ENCODE results near the gene TTC28.
"Not testable (repeated sequence)": the region's sequence is repeated elsewhere in the genome, so short reads cannot be mapped to it uniquely, and the experiment has no call there.

The TTC28 gene

GRCh38 chr22:28678170-28678569 is 1.5 kb downstream of the TTC28 start:
- DNase-seq (ENCODE audit: low read depth, low spot score) = not testable (repeated sequence)

- no peak for DNase-seq (ENCODE audit: low read depth, low spot score)
Measured at GRCh38 chr22:28674121-28674563, 5.5 kb downstream of the TTC28 start.

- no peak for DNase-seq (ENCODE audit: low read depth, low spot score)
Measured at GRCh38 chr22:28670756-28671155, 8.9 kb downstream of the TTC28 start.

- no peak for DNase-seq (ENCODE audit: low read depth, low spot score)
Measured at GRCh38 chr22:28670161-28670560, 9.5 kb downstream of the TTC28 start.

- DNase-seq (ENCODE audit: low read depth, low spot score) = no peak
Measured at GRCh38 chr22:28669387-28669786, 10.3 kb downstream of the TTC28 start.

GRCh38 chr22:28663569-28663942 is 16.1 kb downstream of the TTC28 start:
- not testable (repeated sequence) for DNase-seq (ENCODE audit: low read depth, low spot score)

- DNase-seq (ENCODE audit: low read depth, low spot score) = no peak
Measured at GRCh38 chr22:28658448-28658847, 21.2 kb downstream of the TTC28 start.

GRCh38 chr22:28656181-28656580 is 23.5 kb downstream of the TTC28 start:
- DNase-seq (ENCODE audit: low read depth, low spot score) = no peak

- DNase-seq (ENCODE audit: low read depth, low spot score) = no peak
Measured at GRCh38 chr22:28650463-28650862, 29.2 kb downstream of the TTC28 start.

- DNase-seq (ENCODE audit: low read depth, low spot score) = no peak
Measured at GRCh38 chr22:28648792-28649191, 30.8 kb downstream of the TTC28 start.

GRCh38 chr22:28647216-28647615 is 32.4 kb downstream of the TTC28 start:
- DNase-seq (ENCODE audit: low read depth, low spot score) = no peak

GRCh38 chr22:28639321-28639720 is 40.3 kb downstream of the TTC28 start:
- DNase-seq (ENCODE audit: low read depth, low spot score) = no peak

- no peak for DNase-seq (ENCODE audit: low read depth, low spot score)
Measured at GRCh38 chr22:28637225-28637624, 42.4 kb downstream of the TTC28 start.

- DNase-seq (ENCODE audit: low read depth, low spot score) = no peak
Measured at GRCh38 chr22:28630177-28630574, 49.5 kb downstream of the TTC28 start.

- no peak for DNase-seq (ENCODE audit: low read depth, low spot score)
Measured at GRCh38 chr22:28629420-28630176, 50.0 kb downstream of the TTC28 start.

- no peak for DNase-seq (ENCODE audit: low read depth, low spot score)
Measured at GRCh38 chr22:28628766-28629165, 50.9 kb downstream of the TTC28 start.

GRCh38 chr22:28627791-28628190 is 51.8 kb downstream of the TTC28 start:
- DNase-seq (ENCODE audit: low read depth, low spot score) = no peak

GRCh38 chr22:28620244-28620922 is 59.3 kb downstream of the TTC28 start:
- DNase-seq (ENCODE audit: low read depth, low spot score) = no peak

- DNase-seq (ENCODE audit: low read depth, low spot score) = no peak
Measured at GRCh38 chr22:28619236-28619635, 60.4 kb downstream of the TTC28 start.

GRCh38 chr22:28615423-28615822 is 64.2 kb downstream of the TTC28 start:
- not testable (repeated sequence) for DNase-seq (ENCODE audit: low read depth, low spot score)

- DNase-seq (ENCODE audit: low read depth, low spot score) = no peak
Measured at GRCh38 chr22:28609921-28610320, 69.7 kb downstream of the TTC28 start.

- DNase-seq (ENCODE audit: low read depth, low spot score) = no peak
Measured at GRCh38 chr22:28608546-28608945, 71.1 kb downstream of the TTC28 start.

GRCh38 chr22:28607795-28608194 is 71.8 kb downstream of the TTC28 start:
- no peak for DNase-seq (ENCODE audit: low read depth, low spot score)
